SK-N-DZ (cell line): ENCODE results near the gene ACSL1.
"Not testable (repeated sequence)": the region's sequence is repeated elsewhere in the genome, so short reads cannot be mapped to it uniquely, and the experiment has no call there.

Experiments used
- DNase-seq: peaks from one replicate; pipeline ENCODE4 v3.0.0-alpha.2; 2015; ENCODE audit warnings: low spot score

The ACSL1 gene

DNA sequence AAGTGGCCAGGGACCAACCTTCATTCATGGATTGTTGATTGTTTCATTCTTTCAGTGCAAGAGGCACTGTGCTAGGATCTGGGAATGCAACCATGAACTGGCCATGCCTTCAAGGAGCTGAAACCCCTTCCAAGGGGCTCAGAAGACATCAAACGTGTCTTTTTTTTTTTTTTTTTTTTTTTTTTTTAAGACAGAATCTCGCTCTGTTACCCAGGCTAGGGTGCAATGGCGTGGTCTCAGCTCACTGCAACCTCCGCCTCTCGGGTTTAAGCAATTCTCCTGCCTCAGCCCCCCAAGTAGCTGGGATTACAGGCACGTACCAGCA, 13.3 kb upstream of the ACSL1 start:
- not testable (repeated sequence) for DNase-seq

DNA sequence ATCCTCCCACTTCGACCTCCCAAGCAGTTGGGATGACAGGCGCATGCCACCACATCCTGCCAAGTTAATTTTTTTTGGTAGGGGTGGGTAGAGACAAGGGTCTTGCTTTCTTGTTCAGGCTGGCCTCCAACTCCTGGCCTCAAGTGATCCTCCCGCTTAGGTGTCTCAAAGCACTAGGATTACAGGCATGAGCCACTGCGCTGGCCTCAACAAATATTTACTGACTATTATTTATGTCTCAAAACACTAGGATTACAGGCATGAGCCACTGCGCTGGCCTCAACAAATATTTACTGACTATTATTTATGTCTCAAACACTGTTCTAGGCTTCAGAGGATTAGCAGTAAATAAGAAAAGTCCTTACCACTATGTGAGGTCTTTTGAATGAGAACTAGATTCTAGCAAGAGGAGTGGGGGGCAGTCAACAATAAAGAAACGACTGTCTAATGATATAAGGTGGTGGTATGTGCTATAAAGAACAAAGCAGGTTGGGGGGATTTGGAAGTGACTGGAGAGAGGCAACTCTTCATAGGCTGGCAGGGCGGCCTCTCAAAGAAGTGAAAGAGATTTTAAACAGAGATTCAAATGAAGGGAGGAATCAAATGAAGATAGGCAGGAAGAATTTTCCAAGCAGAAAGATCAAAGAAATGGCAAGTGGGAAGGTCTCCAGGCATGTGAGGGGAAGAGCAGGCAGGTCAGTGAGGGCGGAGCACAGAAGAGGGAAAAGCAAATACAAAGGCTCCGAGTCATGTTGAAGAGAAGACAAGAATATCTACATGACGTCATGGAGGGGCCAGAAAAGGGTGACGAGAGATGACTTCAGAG, 12.7 kb upstream of the ACSL1 start:
- no peak for DNase-seq

GRCh38 chr4:184836613-184837012, 10.8 kb upstream of the ACSL1 start:
- DNase-seq = no peak

GRCh38 chr4:184833046-184833838, 7.5 kb upstream of the ACSL1 start:
- DNase-seq = no peak

- DNase-seq = no peak
Observed at GRCh38 chr4:184831153-184831552, 5.4 kb upstream of the ACSL1 start.

DNA sequence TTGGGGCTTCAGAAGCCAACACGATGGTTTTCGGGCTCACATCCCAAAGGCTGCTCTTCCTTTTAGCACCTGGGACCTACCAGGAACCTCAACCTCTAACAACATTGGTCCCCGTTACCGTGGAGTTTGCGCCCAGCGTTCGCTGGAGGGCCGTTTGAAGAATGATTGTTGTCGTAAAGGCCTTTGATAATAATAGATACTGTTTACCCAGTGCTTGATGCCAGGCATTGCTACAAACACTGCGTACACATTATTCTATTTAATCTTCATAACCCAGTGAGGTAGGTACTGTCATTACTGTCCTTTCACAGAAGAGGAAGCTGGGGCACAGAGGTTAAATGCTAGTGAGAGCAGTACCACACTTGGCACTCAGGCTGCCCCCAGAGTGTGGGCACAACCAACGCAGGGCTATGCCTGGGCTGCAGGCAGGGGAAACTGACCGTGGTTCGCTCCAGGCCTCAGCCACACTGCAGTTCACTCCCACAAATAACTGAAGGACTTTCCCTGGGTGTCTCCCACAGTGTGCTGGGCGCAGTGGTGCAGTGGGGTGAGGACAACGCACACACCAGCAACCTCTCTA, 1.0 kb upstream of the ACSL1 start:
- no peak for DNase-seq

- peak; percentile 9 for DNase-seq
Observed at GRCh38 chr4:184825141-184825895, 450 bp downstream of the ACSL1 start.

- no peak for DNase-seq
Observed at GRCh38 chr4:184824776-184825084, 1.0 kb downstream of the ACSL1 start.

DNA sequence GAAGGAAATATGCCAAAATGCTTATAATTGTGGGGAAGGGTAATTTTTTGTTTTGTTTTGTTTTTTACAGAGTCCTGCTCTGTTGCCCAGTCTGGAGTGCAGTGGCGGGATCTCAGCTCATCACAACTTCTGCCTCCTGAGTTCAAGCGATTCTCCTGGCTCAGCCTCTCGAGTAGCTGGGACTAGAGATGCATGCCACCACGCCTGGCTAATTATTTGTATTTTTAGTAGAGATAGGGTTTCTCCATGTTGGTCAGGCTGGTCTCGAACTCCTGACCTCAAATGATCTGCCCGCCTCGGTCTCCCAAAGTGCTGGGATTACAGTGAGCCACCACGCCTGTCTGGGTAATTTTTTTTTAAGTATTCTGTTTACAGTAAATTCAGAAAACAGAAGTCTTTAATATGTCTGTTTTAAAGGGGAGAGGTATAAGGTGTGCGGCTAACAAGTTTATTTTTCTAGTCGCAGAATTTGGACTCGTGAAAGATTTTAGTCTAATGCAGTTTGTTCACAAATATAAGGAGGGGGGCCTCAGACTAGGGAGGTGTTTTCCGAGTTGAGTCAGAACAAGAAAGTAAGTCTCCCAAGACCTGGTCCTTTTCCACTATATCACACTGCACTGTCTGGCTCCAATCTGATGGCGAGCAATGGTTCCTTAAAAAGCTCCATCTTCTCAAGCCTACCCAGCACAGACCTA, 1.5 kb downstream of the ACSL1 start:
- no peak for DNase-seq

GRCh38 chr4:184823014-184823413, 2.8 kb downstream of the ACSL1 start:
- DNase-seq = no peak

GRCh38 chr4:184822356-184822755, 3.4 kb downstream of the ACSL1 start:
- no peak for DNase-seq

DNA sequence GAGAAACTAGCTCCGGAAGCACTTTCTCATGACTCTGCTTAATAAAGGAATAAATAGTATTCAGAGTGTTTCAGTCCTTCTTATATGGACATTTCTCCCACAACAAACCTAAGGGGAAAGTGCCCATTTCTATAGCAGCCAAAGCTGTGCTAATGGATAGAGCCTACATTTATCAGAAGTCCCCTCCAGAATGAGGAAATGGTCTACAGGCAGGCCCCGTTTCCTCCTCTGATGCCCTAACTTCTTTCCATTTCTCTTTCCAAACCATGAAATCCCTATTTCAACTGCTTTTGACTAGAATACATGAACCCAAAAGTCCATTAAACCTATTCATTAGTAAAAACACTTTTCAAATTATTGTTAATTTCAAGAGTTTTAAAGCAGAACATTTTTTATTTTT, 4.5 kb downstream of the ACSL1 start:
- no peak for DNase-seq

GRCh38 chr4:184819786-184820185, 6.0 kb downstream of the ACSL1 start:
- DNase-seq = no peak

- no peak for DNase-seq
Observed at GRCh38 chr4:184818216-184818564, 7.6 kb downstream of the ACSL1 start.

- DNase-seq = no peak
Observed at GRCh38 chr4:184817494-184818215, 8.1 kb downstream of the ACSL1 start.

GRCh38 chr4:184816962-184817361, 8.8 kb downstream of the ACSL1 start:
- DNase-seq = no peak

DNA sequence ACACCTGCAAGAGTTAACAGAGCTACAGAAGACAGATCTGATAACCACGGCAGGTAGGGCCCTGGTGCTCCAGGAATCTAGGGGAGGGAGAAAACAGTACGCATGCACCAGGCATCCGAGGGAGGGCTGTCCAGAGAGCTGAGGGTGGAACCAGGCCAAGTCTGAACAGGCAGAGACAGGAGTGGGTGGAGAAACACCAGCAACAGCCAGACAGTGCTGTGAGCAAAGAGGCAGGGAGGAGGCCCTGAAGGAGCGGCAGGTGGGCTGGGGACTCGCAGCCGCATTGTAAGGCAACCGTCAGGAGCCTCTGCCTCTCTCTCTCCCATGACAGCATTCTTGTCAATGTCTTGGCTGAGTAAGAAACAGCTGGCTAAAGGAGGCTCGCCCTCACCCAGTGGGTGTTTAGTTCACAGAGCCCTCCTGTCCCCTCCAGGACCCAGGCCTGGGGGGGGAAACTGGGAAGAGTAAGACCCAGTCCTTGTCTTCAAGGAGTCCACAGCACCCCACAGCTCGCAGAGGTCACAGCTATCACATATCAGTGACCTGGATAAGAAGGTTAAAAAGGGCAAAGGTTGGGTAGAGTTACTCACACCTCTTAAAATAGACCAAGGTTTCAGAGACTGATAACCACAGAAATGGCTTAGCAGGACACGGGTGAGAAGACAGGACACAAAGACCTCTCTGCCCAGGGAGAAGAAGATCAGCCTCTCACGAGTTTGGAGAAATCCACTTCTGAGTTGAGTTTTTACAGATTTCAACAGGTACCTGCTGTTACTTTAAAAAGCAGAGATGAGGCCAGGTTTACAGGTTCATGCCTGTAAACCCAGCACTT, 10.5 kb downstream of the ACSL1 start:
- peak; percentile 64 for DNase-seq

- DNase-seq = no peak
Observed at GRCh38 chr4:184814686-184815045, 11.1 kb downstream of the ACSL1 start.

DNA sequence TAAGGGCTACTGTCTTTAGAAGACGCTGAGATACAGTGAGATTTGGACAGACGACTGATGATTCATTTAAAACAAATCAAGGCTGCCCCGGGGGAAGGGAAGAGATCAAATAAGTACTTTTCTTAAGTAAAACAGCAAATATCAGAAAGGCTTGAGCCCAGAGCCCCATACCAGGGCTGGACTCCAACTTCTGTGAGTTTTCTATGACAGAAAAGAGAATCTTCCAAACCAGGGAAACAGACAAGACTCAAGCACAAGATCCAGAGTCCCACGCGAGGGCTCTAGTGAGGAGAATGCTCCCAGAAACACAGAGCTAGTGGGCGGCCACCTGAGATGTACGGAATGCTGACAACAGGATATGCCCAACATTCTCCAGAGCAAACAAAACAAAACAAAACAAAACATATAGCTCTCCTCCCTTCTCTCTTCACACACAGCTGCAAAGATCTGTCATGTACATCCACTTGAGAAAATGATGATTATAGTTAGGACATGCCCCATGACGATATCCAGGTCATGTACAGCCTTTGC, 13.1 kb downstream of the ACSL1 start:
- no peak for DNase-seq

- DNase-seq = no peak
Observed at GRCh38 chr4:184812199-184812542, 13.6 kb downstream of the ACSL1 start.
